K562 (cell line): ENCODE measurements around the gene NRXN3. TPM values are rescaled to one million over a fixed set of nuclear protein-coding genes. Genes with fewer than 3 reads are reported as not detected.

Experiments used
- ATAC-seq: fragments of 200-7000 bp; cut with Tn5 transposase; 3 replicates; pipeline ENCODE4 v1.9.1; 2020; ENCODE audit warnings: moderate library complexity
- BruUV-seq: library from RNA; stranded (reverse); fragments of 400-500 nt; replicated peaks from 2 replicates; lab custom pipeline; 2021; lab: Mats Ljungman, UMichigan
- CTCF ChIA-PET: fragments of 300-600 bp; formaldehyde crosslinking; extraction: SDS; loops from one replicate; lab custom pipeline; 2021; ENCODE audit warnings: low intra/inter-chr PET ratio; lab: Yijun Ruan, JAX
- POLR2A ChIA-PET: fragments of 300-600, 350-650 bp; sonication (Branson Sonifier 250); formaldehyde crosslinking; extraction: SDS; loops from one replicate; lab custom pipeline; 2021; ENCODE audit warnings: antibody characterized with exemption, inconsistent platforms; lab: Yijun Ruan, JAX
- DNase-seq, 4 experiments: peaks; one replicate each; pipeline versions ENCODE4 v3.0.0 to v3.0.0-alpha.2; 2011 to 2018; ENCODE audit warnings: low spot score in 3 of 4, mixed read lengths in 3 of 4; ENCODE audit errors: extremely low read depth in 1 of 4
- FAIRE-seq: peaks from 2 replicates; lab custom pipeline; 2011; peaks lifted over from hg19 to GRCh38; lab: Jason Lieb, UNC
- H2AFZ ChIP-seq: 2 replicates; pipeline ENCODE4 v1.6.0; 2011; ENCODE audit warnings: low read depth, low read length, control low read depth, inconsistent platforms
- H3K27ac ChIP-seq: fragments of 200-600 bp; 3 replicates; pipeline ENCODE4 v1.8.0; 2011; ENCODE audit warnings: low read depth, mild to moderate bottlenecking, control low read depth, inconsistent platforms, low read length, moderate library complexity, mixed read lengths; ENCODE audit errors: extremely low read depth
- H3K27me3 ChIP-seq, 2 experiments: fragments of 300-600 bp in 1 of 2; 2 replicates in 1 of 2; 3 replicates in 1 of 2; pipeline versions ENCODE4 v1.6.0 to v1.8.0; 2011; ENCODE audit warnings: inconsistent platforms in 2 of 2, low read length in 2 of 2, mild to moderate bottlenecking in 1 of 2, mixed read lengths in 1 of 2, moderate library complexity in 1 of 2; ENCODE audit not compliant: control insufficient read depth in 2 of 2, insufficient read depth in 2 of 2
- H3K36me3 ChIP-seq: fragments of 300-600 bp; 3 replicates; pipeline ENCODE4 v1.8.0; 2011; ENCODE audit warnings: mild to moderate bottlenecking, low read length, inconsistent platforms; ENCODE audit not compliant: control insufficient read depth, insufficient read depth
- H3K4me1 ChIP-seq, 2 experiments: fragments of 200-600 bp in 1 of 2; replicated peaks in 1 of 2; 2 replicates in 1 of 2; 3 replicates in 1 of 2; pipeline versions ENCODE4 v1.5.1 to v1.8.0; 2011; ENCODE audit warnings: inconsistent platforms in 2 of 2, low read length in 2 of 2, mild to moderate bottlenecking in 1 of 2, mixed read lengths in 1 of 2, moderate library complexity in 1 of 2; ENCODE audit not compliant: control insufficient read depth in 2 of 2, insufficient read depth in 2 of 2
- H3K4me2 ChIP-seq: 2 replicates; pipeline ENCODE4 v1.6.1; 2011; ENCODE audit warnings: low read length, control low read depth, inconsistent platforms, mixed read lengths; ENCODE audit not compliant: insufficient read depth
- H3K4me3 ChIP-seq: fragments of 200-600 bp; sonication (generic), shearing (Covaris generic); 2 replicates; pipeline ENCODE4 v1.5.1; 2016; ENCODE audit warnings: control low read depth, inconsistent platforms
- H3K79me2 ChIP-seq: fragments of 200-600 bp; 3 replicates; pipeline ENCODE4 v1.8.0; 2011; ENCODE audit warnings: low read length, inconsistent platforms; ENCODE audit not compliant: control insufficient read depth, insufficient read depth
- H3K9ac ChIP-seq, 2 experiments: 2 replicates each; pipeline versions ENCODE4 v1.6.0 to v1.6.1; 2011; ENCODE audit warnings: low read depth in 2 of 2, low read length in 2 of 2, control low read depth in 1 of 2, inconsistent platforms in 1 of 2, mild to moderate bottlenecking in 1 of 2, mixed read lengths in 1 of 2; ENCODE audit not compliant: insufficient read depth in 1 of 2
- H3K9me1 ChIP-seq: one replicate; pipeline ENCODE4 v1.6.0; 2011; ENCODE audit warnings: inconsistent platforms, mild to moderate bottlenecking, low read length, moderate library complexity; ENCODE audit not compliant: control insufficient read depth, insufficient read depth
- H3K9me3 ChIP-seq: replicated peaks from 2 replicates; pipeline ENCODE4 v1.5.1; 2011; ENCODE audit warnings: low read depth, low read length, inconsistent platforms; ENCODE audit not compliant: control insufficient read depth, insufficient read depth
- H4K20me1 ChIP-seq: replicated peaks from 2 replicates; pipeline ENCODE4 v1.6.1; 2011; ENCODE audit warnings: low read length, inconsistent platforms, mixed read lengths; ENCODE audit not compliant: control insufficient read depth, insufficient read depth
- CHCHD3 ChIP-seq: fragments of 250-450 bp; sonication (Bioruptor Pico); IDR thresholded peaks from 2 replicates; pipeline ENCODE4 v2.1.2; 2022; ENCODE audit warnings: mild to moderate bottlenecking
- HLTF ChIP-seq: fragments of 450-650 bp; IDR thresholded peaks from 2 replicates; pipeline ENCODE4 v1.6.1; 2016
- KLF1 ChIP-seq: fragments of 450-650 bp; IDR thresholded peaks from 2 replicates; pipeline ENCODE4 v1.6.1; 2016; ENCODE audit warnings: missing genetic modification characterization, missing compliant biosample characterization
- NELFE ChIP-seq: IDR thresholded peaks from 2 replicates; pipeline ENCODE4 v1.6.1; 2011; ENCODE audit warnings: mild to moderate bottlenecking; ENCODE audit not compliant: insufficient read depth, insufficient read length
- NFRKB ChIP-seq: fragments of 450-650 bp; IDR thresholded peaks from 2 replicates; pipeline ENCODE4 v1.6.1; 2016; ENCODE audit warnings: low read depth
- RNF219 ChIP-seq: fragments of 250-450 bp; sonication (Bioruptor Pico); IDR thresholded peaks from 2 replicates; pipeline ENCODE4 v1.5.0; 2022; ENCODE audit warnings: mild to moderate bottlenecking
- SRSF3 ChIP-seq: fragments of 200-400 bp; formaldehyde crosslinking; IDR thresholded peaks from 2 replicates; pipeline ENCODE4 v1.6.1; 2016; ENCODE audit warnings: mild to moderate bottlenecking, low read length, moderate library complexity; ENCODE audit not compliant: insufficient read depth
- SRSF7 ChIP-seq: fragments of 200-400 bp; formaldehyde crosslinking; optimal IDR thresholded peaks from 2 replicates; pipeline ENCODE3; 2017; ENCODE audit warnings: mild to moderate bottlenecking, low read depth, low read length
- TCF3 ChIP-seq: sonication (generic); formaldehyde crosslinking; IDR thresholded peaks from 2 replicates; pipeline ENCODE4 v1.4.0; 2020; ENCODE audit warnings: mild to moderate bottlenecking, missing genetic modification reagents
- VEZF1 ChIP-seq: fragments of 200-800 bp; sonication (Bioruptor generic); IDR thresholded peaks from 2 replicates; pipeline ENCODE4 v1.6.1; 2017; ENCODE audit warnings: missing genetic modification characterization, missing compliant biosample characterization
- ZBTB7A ChIP-seq: IDR thresholded peaks from 2 replicates; pipeline ENCODE4 v1.6.1; 2011; ENCODE audit warnings: low read depth, mild to moderate bottlenecking, low read length, moderate library complexity, borderline replicate concordance; ENCODE audit not compliant: control insufficient read depth
- ZNF445 ChIP-seq: fragments of 250-450 bp; sonication (Bioruptor Pico); IDR thresholded peaks from 2 replicates; pipeline ENCODE4 v1.4.0; 2020; ENCODE audit warnings: low read depth, mild to moderate bottlenecking, moderate library complexity
- ZNF589 ChIP-seq: fragments of 200-800 bp; sonication (Bioruptor generic); IDR thresholded peaks from 2 replicates; pipeline ENCODE4 v1.6.1; 2016; ENCODE audit warnings: low read depth, missing genetic modification characterization, missing compliant biosample characterization
- WGBS: fragments of 100-300 bp; shearing (Covaris generic); methylation state at CpG from one replicate; pipeline ENCODE4 v1.1.6; 2016; ENCODE audit warnings: low coverage, mixed read lengths; ENCODE audit not compliant: insufficient coverage; ENCODE audit errors: missing lambda C conversion rate; 5-methylcytosine and 5-hydroxymethylcytosine counted together
- in situ Hi-C: fragments of 300-500 bp; cut with MboI; formaldehyde crosslinking; loops from 4 replicates; pipeline ENCODE4 v1.15.0; 2018; ENCODE audit warnings: inconsistent platforms, mixed read lengths
- intact Hi-C: fragments of 100-400 bp; cut with micrococcal nuclease; formaldehyde crosslinking; loops from 2 replicates; pipeline ENCODE4 v1.14.2; 2022
- polyA plus RNA-seq, 8 experiments: library from polyadenylated mRNA; depleted of rRNA in 4 of 8; stranded (reverse) in 5 of 8; unstranded in 3 of 8; fragments of >200 nt; fragmentation: Nextera tagmentation in 2 of 8; fragmentation: Illumina TruSeq in 1 of 8; extraction: Ambion mirVana in 2 of 8; extraction: Trizol in 1 of 8; gene quantifications; 2 replicates each; pipeline versions ENCODE4 v1.2.1 to v1.2.3, GENCODE V29; 2011 to 2014; ENCODE audit warnings: inconsistent platforms in 1 of 8, missing spikeins in 1 of 8
- total RNA-seq, 7 experiments: library from RNA; depleted of rRNA in 6 of 7; stranded (reverse); fragments of >200 nt in 6 of 7; fragmentation: Illumina TruSeq in 2 of 7; extraction: Trizol in 2 of 7; gene quantifications; 2 replicates each; pipeline versions ENCODE4 v1.2.1 to v1.2.3, GENCODE V29; 2011 to 2021; ENCODE audit warnings: low replicate concordance in 1 of 7

Gene NRXN3
- total and polyA plus RNA-seq, 9 of the 15 experiments (the other 6 are each of a cell fraction or from before 2014, with no cell fraction given) = 0.09 TPM; not detected in 8

DNA sequence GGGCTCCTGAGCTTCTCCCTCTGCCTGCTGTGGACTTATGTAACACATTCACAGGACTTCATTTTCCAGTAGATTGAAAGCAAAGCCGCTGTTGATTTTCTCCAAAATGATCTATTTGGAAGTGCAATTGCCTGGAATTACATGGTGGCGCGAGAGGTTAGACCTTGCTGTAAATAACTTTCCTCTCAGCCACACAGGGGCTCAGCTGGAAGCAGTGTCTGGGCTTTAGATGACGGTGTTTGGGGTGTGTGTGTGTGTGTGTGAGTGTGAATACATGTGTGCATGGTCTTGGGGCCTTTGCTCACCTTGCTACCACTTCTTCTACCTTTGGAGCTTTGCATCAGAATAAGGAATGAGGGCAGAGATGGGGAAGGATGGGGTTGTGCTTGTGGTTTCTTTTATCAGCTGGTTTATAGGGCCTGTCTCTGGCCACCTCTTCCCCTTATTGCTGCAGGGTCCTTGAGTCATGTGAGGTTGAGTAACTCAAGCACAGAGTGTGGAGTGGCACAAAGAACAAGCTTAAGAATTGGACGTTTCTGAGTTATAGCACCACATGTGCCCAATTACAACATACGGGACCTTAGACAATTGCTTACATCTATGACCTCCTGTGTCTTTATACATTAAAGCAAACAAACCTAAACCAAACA, 280.6 kb downstream of the NRXN3 start:
- DNase-seq = no peak
- H2AFZ ChIP-seq = no peak overlapping the region
- H3K9ac ChIP-seq = no peak overlapping the region
- CTCF ChIA-PET = no interaction called here
- intact Hi-C loops (no loop called here), in situ Hi-C loops (no loop called here)
- WGBS = 0% methylated on average over 4 of the region's 6 CpGs
- no peaks in the 10 kb centered on the region for H3K9me1 ChIP-seq
- H3K27me3 ChIP-seq = no peaks in the 10 kb centered on the region
- H3K4me3 ChIP-seq = no peak overlapping the region
- no peaks in the 10 kb centered on the region for H3K79me2 ChIP-seq
- POLR2A ChIA-PET = interaction anchor here (0.6 kb wide), 1 partner anchor 13 kb away, joined by 5 read pairs; no protein-coding TSS in a partner anchor
- BruUV-seq = no TSS peak
- H3K27ac ChIP-seq = no peak overlapping the region
- no peaks in the 10 kb centered on the region for H3K4me1 ChIP-seq
- no peak for ATAC-seq
- no peaks in the 10 kb centered on the region for H4K20me1 ChIP-seq
- H3K9me3 ChIP-seq = no peaks in the 10 kb centered on the region
- H3K36me3 ChIP-seq = no peaks in the 10 kb centered on the region
- no peak for TF ChIP-seq NELFE
- no peak for FAIRE-seq
- no peak overlapping the region for H3K4me2 ChIP-seq

GRCh38 chr14:78451319-78451695, 281.1 kb downstream of the NRXN3 start:
- no peaks in the 10 kb centered on the region for H3K9me3 ChIP-seq
- H3K4me1 ChIP-seq = no peaks in the 10 kb centered on the region
- in situ Hi-C loops = no loop called here
- intact Hi-C loops = no loop called here
- no peak overlapping the region for H3K27ac ChIP-seq
- no peaks in the 10 kb centered on the region for H3K27me3 ChIP-seq
- CTCF ChIA-PET = no interaction called here
- BruUV-seq = no TSS peak
- POLR2A ChIA-PET = interaction anchor here (1.1 kb wide), 1 partner anchor 39 kb away, joined by 3 read pairs; no protein-coding TSS in a partner anchor
- H3K9me1 ChIP-seq = no peaks in the 10 kb centered on the region
- H4K20me1 ChIP-seq = no peaks in the 10 kb centered on the region
- no peak overlapping the region for H3K4me2 ChIP-seq
- no peaks in the 10 kb centered on the region for H3K79me2 ChIP-seq
- H3K4me3 ChIP-seq = no peak overlapping the region
- 0% methylated on average over 1 of the region's 2 CpGs for WGBS
- H3K9ac ChIP-seq = no peak overlapping the region
- no peak for ATAC-seq
- no peak overlapping the region for H2AFZ ChIP-seq
- no peaks in the 10 kb centered on the region for H3K36me3 ChIP-seq
- FAIRE-seq = no peak
- no peak for DNase-seq
- TF ChIP-seq VEZF1 (CRISPR knock-in tag) = no peak
- no peak for TF ChIP-seq NFRKB
- TF ChIP-seq RNF219 (CRISPR knock-in tag) = no peak
- no peak for TF ChIP-seq ZBTB7A
- no peak for TF ChIP-seq TCF3 (CRISPR knock-in tag)
- no peak for TF ChIP-seq SRSF3
- TF ChIP-seq SRSF7 = no peak
- no peak for TF ChIP-seq HLTF
- TF ChIP-seq ZNF445 (CRISPR knock-in tag) = no peak
- no peak for TF ChIP-seq KLF1 (tag)
- TF ChIP-seq ZNF589 (CRISPR knock-in tag) = no peak
- no peak for TF ChIP-seq CHCHD3
